Heart left ventricle (tissue), 16 donors: Measurements from ENCODE around the gene DIAPH3. TPM values are rescaled to one million over a fixed set of nuclear protein-coding genes. Genes with fewer than 3 reads are reported as not detected.

Experiments
- ATAC-seq, 4 donors: fragments of 200-7000 bp; cut with Tn5 transposase; one replicate each; pipeline ENCODE4 v1.9.1; 2020 to 2022; ENCODE audit warnings: moderate library complexity in 4 of 4, mild to moderate bottlenecking in 3 of 4, moderate number of reproducible peaks in 1 of 4
- DNase-seq, 5 donors: peaks; one replicate each; pipeline ENCODE4 v3.0.0-alpha.2; 2020
- H3K27ac ChIP-seq, 12 donors: fragments of 200-600 bp; sonication (generic) in 4 of 12; one replicate each; pipeline versions ENCODE4 v1.5.0 to v1.8.0; 2016 to 2022; ENCODE audit warnings: mild to moderate bottlenecking in 2 of 12
- H3K27me3 ChIP-seq, 9 donors: fragments of 200-600 bp; sonication (generic) in 2 of 9; one replicate each; pipeline versions ENCODE4 v1.5.1 to v1.8.0; 2016 to 2022; ENCODE audit warnings: mild to moderate bottlenecking in 3 of 9
- H3K36me3 ChIP-seq, 9 donors: fragments of 200-600 bp; sonication (generic) in 2 of 9; one replicate each; pipeline versions ENCODE4 v1.5.0 to v1.8.0; 2018 to 2022; ENCODE audit warnings: mild to moderate bottlenecking in 2 of 9
- H3K4me1 ChIP-seq, 12 donors: fragments of 200-600 bp; sonication (generic) in 4 of 12; one replicate each; pipeline versions ENCODE4 v1.5.0 to v1.8.0; 2016 to 2022; ENCODE audit warnings: mild to moderate bottlenecking in 3 of 12
- H3K4me3 ChIP-seq, 12 donors: fragments of 200-600 bp; sonication (generic) in 4 of 12; one replicate each; pipeline versions ENCODE4 v1.5.0 to v1.8.0; 2017 to 2022; ENCODE audit warnings: mild to moderate bottlenecking in 9 of 12, moderate library complexity in 4 of 12
- H3K9me3 ChIP-seq, 12 donors: fragments of 200-600 bp; sonication (generic) in 4 of 12; one replicate each; pipeline versions ENCODE4 v1.5.0 to v1.8.0; 2016 to 2022; ENCODE audit warnings: mild to moderate bottlenecking in 1 of 12
- CTCF ChIP-seq, 12 donors: fragments of 200-600 bp; sonication (generic) in 4 of 12; IDR thresholded peaks; one replicate each; pipeline versions ENCODE4 v1.5.0 to v1.8.0; 2018 to 2022; ENCODE audit warnings: antibody characterized with exemption in 12 of 12, mild to moderate bottlenecking in 5 of 12
- POLR2A ChIP-seq, 2 donors: fragments of 450-650 bp; IDR thresholded peaks; one replicate each; pipeline ENCODE4 v1.6.1; 2017; ENCODE audit warnings: antibody characterized with exemption in 2 of 2, mild to moderate bottlenecking in 2 of 2, moderate library complexity in 2 of 2
- WGBS, 4 donors: extraction: QIAGEN DNeasy Blood & Tissue Kit in 2 of 4; methylation state at CpG; one replicate each; pipeline versions ENCODE4 v1.1.5 to v1.1.7; 2013 to 2018; 5-methylcytosine and 5-hydroxymethylcytosine counted together
- intact Hi-C, 10 donors: fragments of 100-400 bp; cut with DNase I; formaldehyde crosslinking; loops; one replicate each; pipeline versions ENCODE4 v1.11.1 to v1.14.2; 2022
- polyA plus RNA-seq, 2 donors: library from polyadenylated mRNA; stranded (reverse); fragments of 200-250 nt; gene quantifications; one replicate each; pipeline ENCODE4 v1.2.3, GENCODE V29; 2013
- total RNA-seq, 9 donors: library from RNA; depleted of rRNA in 2 of 9; stranded (reverse); fragments of >200 nt in 2 of 9; fragmentation: NEBNext Ultra II Directional in 3 of 9; extraction: Animal tissue kit (Norgen Biotek cat#: 25700) in 3 of 9; gene quantifications; one replicate each; pipeline versions ENCODE4 v1.1.0 to v1.2.4, GENCODE V29; 2016 to 2023
- donor health status: ischemic (EF 13 %, LVEDD 7.1; RV severe dilation, severe dysfunction).
- donor health status: healthy with polysubstance abuse.
- donor health status: DM: no; HTN: yes; CAD: no.
- donor health status: DM: no; HTN: no; CAD: no.
- donor health status: ischemic (EF 25% LVEDD 6.9; RV normal size, moderate dysfunction).
- donor health status: ischemic (EF 25% LVEDD 5.7; RV mildly dilated, moderate dysfunction).
- donor health status: healthy.
- donor health status: DM: yes; HTN: yes; CAD: no.
- donor health status: ischemic (EF 35%, LVEDD 5.7; RV mildly dilated, moderate dysfunction).
- donor health status: nonischemic (EF 11% LVEDD 7.7; RV severe dilation, severe dysfunction).
- donor health status: DM: yes; HTN: yes; CAD: no.
- donor health status: PGD.
- donor health status: ischemic (EF 29% LVEDD 5.4; RV normal size, mild dysfunction).
- donor health status: nonischemic (EF 23%, LVEDD 6.1; RV moderate dilation, normal function).

The DIAPH3 gene
- total and polyA plus RNA-seq, 11 donors = 0.03 to 3.2 (median 0.19) TPM

- WGBS, 4 donors = 60 to 66% (median 61%) methylated on average over 6 of the region's 6 CpGs
These were observed 154.2 kb downstream of the DIAPH3 start for GRCh38 chr13:60009300-60010253.

GRCh38 chr13:60001889-60002288 is 161.8 kb downstream of the DIAPH3 start:
- no peak overlapping the region for H3K27ac ChIP-seq
- DNase-seq = no peak
- intact Hi-C loops = no loop called here
- no peaks in the 10 kb centered on the region for H3K27me3 ChIP-seq
- H3K4me3 ChIP-seq = no peak overlapping the region
- no peaks in the 10 kb centered on the region for H3K9me3 ChIP-seq
- H3K4me1 ChIP-seq = no peaks in the 10 kb centered on the region
- no peaks in the 10 kb centered on the region for H3K36me3 ChIP-seq
- TF ChIP-seq POLR2A (IDR thresholded peaks at IDR 0.05) = no peak
- no peak for TF ChIP-seq CTCF (IDR thresholded peaks at IDR 0.05)
- ATAC-seq = no peak
- 91 to 100% (median 96%) methylated on average over 2 of the region's 2 CpGs for WGBS, 4 donors

More at GRCh38 chr13:60009300-60010253, 154.2 kb downstream of the DIAPH3 start:
- Histone ChIP-seq H3K27me3 (no peaks in the 10 kb centered on the region), H3K36me3 (no peaks in the 10 kb centered on the region), H3K4me3 (no peak overlapping the region), H3K9me3 (no peaks in the 10 kb centered on the region), H3K27ac (no peak overlapping the region), H3K4me1 (no peaks in the 10 kb centered on the region)
- TF ChIP-seq POLR2A (IDR thresholded peaks at IDR 0.05) = no peak
- no peak for TF ChIP-seq CTCF (IDR thresholded peaks at IDR 0.05)
- ATAC-seq = no peak
- intact Hi-C loops = no loop called here
- no peak for DNase-seq

GRCh38 chr13:60000976-60001375 is 162.8 kb downstream of the DIAPH3 start:
- no peaks in the 10 kb centered on the region for H3K4me1 ChIP-seq
- H3K27ac ChIP-seq = no peak overlapping the region
- intact Hi-C loops = no loop called here
- DNase-seq = no peak
- no peaks in the 10 kb centered on the region for H3K36me3 ChIP-seq
- ATAC-seq = no peak
- H3K4me3 ChIP-seq = no peak overlapping the region
- H3K27me3 ChIP-seq = no peaks in the 10 kb centered on the region
- TF ChIP-seq POLR2A (IDR thresholded peaks at IDR 0.05) (no peak), CTCF (IDR thresholded peaks at IDR 0.05) (no peak)
- H3K9me3 ChIP-seq = no peaks in the 10 kb centered on the region

- DNase-seq (no peak), ATAC-seq (no peak)
- intact Hi-C loops = no loop called here
- no peak overlapping the region for H3K4me3 ChIP-seq
- H3K27ac ChIP-seq = no peak overlapping the region
- H3K36me3 ChIP-seq = no peaks in the 10 kb centered on the region
- H3K4me1 ChIP-seq = no peaks in the 10 kb centered on the region
- no peaks in the 10 kb centered on the region for H3K9me3 ChIP-seq
- no peaks in the 10 kb centered on the region for H3K27me3 ChIP-seq
- TF ChIP-seq POLR2A (IDR thresholded peaks at IDR 0.05) (no peak), CTCF (IDR thresholded peaks at IDR 0.05) (no peak)
These were observed 163.6 kb downstream of the DIAPH3 start for GRCh38 chr13:60000081-60000480.
